Measurements from ENCODE around the gene CITED4. TPM values are rescaled to one million over a fixed set of nuclear protein-coding genes. Genes with fewer than 3 reads are reported as not detected.

Gene CITED4
- total RNA-seq, 5 donors from 2014 or later (not counting 1 experiment from before 2014, with no cell fraction given) = 23.4 to 37.0 (median 28.4) TPM

- ChIA-PET CTCF (no interaction called here), POLR2A (no interaction called here)
- H3K4me1 Mint-ChIP-seq = peaks cover 16 to 25% (median 23%) of the 10 kb centered on the region in 3 donors
- WGBS (ENCODE audit: insufficient coverage) = 74% methylated on average over 4 of the region's 4 CpGs
- DNase-seq (no peak), ATAC-seq (replicated peaks in 1 of 4) (no peak)
- H3K27me3 ChIP-seq (replicated peaks in 1 of 2; ENCODE audit: control insufficient read depth in 2 of 2, extremely low read depth in 1 of 2, insufficient read depth in 2 of 2, low read length in 1 of 2) = peaks cover 0 to 11% of the 10 kb centered on the region in 2 experiments
- H3K4me3 Mint-ChIP-seq = no peak overlapping the region
- H3K27ac Mint-ChIP-seq = no peak overlapping the region
- no peak overlapping the region for H3K4me3 ChIP-seq (ENCODE audit: control insufficient read depth in 1 of 2, extremely low read depth in 1 of 2, low read length in 1 of 2)
- H3K36me3 Mint-ChIP-seq = no peaks in the 10 kb centered on the region
- no peaks in the 10 kb centered on the region for H3K9me3 ChIP-seq
- no peak overlapping the region for H3K27ac ChIP-seq (ENCODE audit: low read length)
- H3K9me3 Mint-ChIP-seq = no peaks in the 10 kb centered on the region
- H3K4me1 ChIP-seq (ENCODE audit: control insufficient read depth in 1 of 2, extremely low read depth in 1 of 2, insufficient read depth in 2 of 2, low read length in 2 of 2) = peaks cover 13 to 18% of the 10 kb centered on the region in 2 experiments
- H3K27me3 Mint-ChIP-seq = no peaks in the 10 kb centered on the region
- no peaks in the 10 kb centered on the region for H3K36me3 ChIP-seq (ENCODE audit: control insufficient read depth in 2 of 2, extremely low read depth in 1 of 2, insufficient read depth in 1 of 2, low read length in 1 of 2)
These were observed 25.9 kb downstream of the CITED4 start for GRCh38 chr1:40836283-40836682.

- Mint-ChIP-seq H3K9me3 (no peaks in the 10 kb centered on the region), H3K27ac (no peak overlapping the region), H3K4me3 (no peak overlapping the region), H3K27me3 (no peaks in the 10 kb centered on the region), H3K36me3 (no peaks in the 10 kb centered on the region), H3K4me1 (peaks cover 4 to 13% (median 11%) of the 10 kb centered on the region in 3 donors)
- Histone ChIP-seq H3K4me1 (ENCODE audit: control insufficient read depth in 1 of 2, extremely low read depth in 1 of 2, insufficient read depth in 2 of 2, low read length in 2 of 2) (peaks cover 9 to 10% of the 10 kb centered on the region in 2 experiments), H3K27me3 (replicated peaks in 1 of 2; ENCODE audit: control insufficient read depth in 2 of 2, extremely low read depth in 1 of 2, insufficient read depth in 2 of 2, low read length in 1 of 2) (peaks cover 0 to 11% of the 10 kb centered on the region in 2 experiments), H3K4me3 (ENCODE audit: control insufficient read depth in 1 of 2, extremely low read depth in 1 of 2, low read length in 1 of 2) (no peak overlapping the region), H3K9me3 (no peaks in the 10 kb centered on the region), H3K36me3 (ENCODE audit: control insufficient read depth in 2 of 2, extremely low read depth in 1 of 2, insufficient read depth in 1 of 2, low read length in 1 of 2) (no peaks in the 10 kb centered on the region), H3K27ac (ENCODE audit: low read length) (no peak overlapping the region)
- ATAC-seq (replicated peaks in 1 of 4) (no peak), DNase-seq (no peak)
- CTCF ChIA-PET = no interaction called here
- POLR2A ChIA-PET = no interaction called here
- WGBS (ENCODE audit: insufficient coverage) = 89% methylated on average over 11 of the region's 11 CpGs
These were observed 27.1 kb downstream of the CITED4 start for GRCh38 chr1:40834968-40835545.

DNA sequence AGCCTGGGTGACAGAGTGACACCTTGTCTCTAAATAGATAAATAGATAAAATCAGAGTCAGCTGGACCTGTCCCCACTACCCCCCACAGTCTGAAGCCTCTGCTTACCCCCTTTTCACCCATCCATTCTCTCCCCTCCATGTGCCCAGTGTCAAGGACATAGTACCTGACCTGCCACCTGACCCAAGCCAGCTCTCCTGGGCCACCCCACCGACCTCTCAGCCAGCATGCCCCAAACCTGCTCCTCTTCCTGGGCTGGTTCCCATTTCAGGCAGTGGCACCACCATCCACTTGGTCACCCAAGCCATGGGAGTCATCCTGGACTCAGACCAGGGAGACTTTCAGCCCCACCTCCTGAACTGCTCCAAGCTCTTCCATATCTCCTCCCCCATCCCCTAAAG is 28.2 kb downstream of the CITED4 start:
- no peaks in the 10 kb centered on the region for H3K36me3 Mint-ChIP-seq
- ATAC-seq (replicated peaks in 1 of 4) = no peak
- Histone ChIP-seq H3K27ac (ENCODE audit: low read length) (no peak overlapping the region), H3K9me3 (no peaks in the 10 kb centered on the region), H3K4me3 (ENCODE audit: control insufficient read depth in 1 of 2, extremely low read depth in 1 of 2, low read length in 1 of 2) (no peak overlapping the region), H3K27me3 (replicated peaks in 1 of 2; ENCODE audit: control insufficient read depth in 2 of 2, extremely low read depth in 1 of 2, insufficient read depth in 2 of 2, low read length in 1 of 2) (peaks cover 0 to 7% of the 10 kb centered on the region in 2 experiments), H3K36me3 (ENCODE audit: control insufficient read depth in 2 of 2, extremely low read depth in 1 of 2, insufficient read depth in 1 of 2, low read length in 1 of 2) (no peaks in the 10 kb centered on the region), H3K4me1 (ENCODE audit: control insufficient read depth in 1 of 2, extremely low read depth in 1 of 2, insufficient read depth in 2 of 2, low read length in 2 of 2) (no peaks in the 10 kb centered on the region)
- POLR2A ChIA-PET = no interaction called here
- DNase-seq = no peak
- 71% methylated on average over 1 of the region's 1 CpG for WGBS (ENCODE audit: insufficient coverage)
- no peaks in the 10 kb centered on the region for H3K27me3 Mint-ChIP-seq
- CTCF ChIA-PET = interaction anchor here in 1 of 2 donors (0.6 kb wide), 1 partner anchor 926 kb away, joined by 5 read pairs; no protein-coding TSS in a partner anchor
- no peaks in the 10 kb centered on the region for H3K9me3 Mint-ChIP-seq
- no peak overlapping the region for H3K27ac Mint-ChIP-seq
- H3K4me1 Mint-ChIP-seq = peaks cover 0 to 2% (median 0%) of the 10 kb centered on the region in 3 donors
- H3K4me3 Mint-ChIP-seq = no peak overlapping the region

- H3K4me3 ChIP-seq (ENCODE audit: control insufficient read depth in 1 of 2, extremely low read depth in 1 of 2, low read length in 1 of 2) = no peak overlapping the region
- no peaks in the 10 kb centered on the region for H3K36me3 ChIP-seq (ENCODE audit: control insufficient read depth in 2 of 2, extremely low read depth in 1 of 2, insufficient read depth in 1 of 2, low read length in 1 of 2)
- ChIA-PET POLR2A (no interaction called here), CTCF (interaction anchor here in 1 of 2 donors (1.1 kb wide), 1 partner anchor 18 kb away, joined by 3 read pairs; no protein-coding TSS in a partner anchor)
- no peak for ATAC-seq (replicated peaks in 1 of 4)
- no peaks in the 10 kb centered on the region for H3K27me3 ChIP-seq (replicated peaks in 1 of 2; ENCODE audit: control insufficient read depth in 2 of 2, extremely low read depth in 1 of 2, insufficient read depth in 2 of 2, low read length in 1 of 2)
- peaks cover 3 to 7% (median 6%) of the 10 kb centered on the region in 3 donors for H3K4me1 Mint-ChIP-seq
- H3K27ac Mint-ChIP-seq = no peak overlapping the region
- H3K27me3 Mint-ChIP-seq = no peaks in the 10 kb centered on the region
- DNase-seq = no peak
- H3K4me3 Mint-ChIP-seq = no peak overlapping the region
- no peak overlapping the region for H3K27ac ChIP-seq (ENCODE audit: low read length)
- peaks cover 0 to under 1% of the 10 kb centered on the region in 2 experiments for H3K4me1 ChIP-seq (ENCODE audit: control insufficient read depth in 1 of 2, extremely low read depth in 1 of 2, insufficient read depth in 2 of 2, low read length in 2 of 2)
- no peaks in the 10 kb centered on the region for H3K36me3 Mint-ChIP-seq
- H3K9me3 Mint-ChIP-seq = no peaks in the 10 kb centered on the region
- H3K9me3 ChIP-seq = no peaks in the 10 kb centered on the region
- WGBS (ENCODE audit: insufficient coverage) = 91% methylated on average over 14 of the region's 22 CpGs
These were observed 31.0 kb downstream of the CITED4 start for GRCh38 chr1:40831001-40831732.

DNA sequence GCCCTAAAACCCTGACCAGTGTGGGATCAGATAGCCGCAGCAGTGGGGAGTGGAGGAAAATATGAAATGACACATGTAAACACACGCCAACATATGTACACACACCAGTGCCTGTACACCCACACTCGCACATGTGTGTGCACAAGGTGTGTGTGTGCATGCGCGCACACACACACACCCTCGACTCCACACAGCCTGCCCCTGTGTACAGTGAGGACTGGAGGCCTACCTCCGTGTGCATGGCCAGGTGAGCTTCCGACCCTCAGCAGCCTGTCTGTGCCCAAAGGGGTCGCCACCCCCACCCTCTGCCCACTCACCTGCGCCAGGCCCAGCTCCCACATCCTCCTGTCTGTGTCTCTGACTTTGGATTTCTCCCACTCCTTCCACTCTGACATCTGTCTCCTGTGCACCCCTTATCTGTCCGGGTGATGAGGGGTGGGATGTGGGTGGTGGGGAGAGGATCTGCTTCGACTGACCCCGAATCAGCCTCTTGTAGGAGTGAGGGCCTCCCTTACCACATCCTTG is 31.7 kb downstream of the CITED4 start:
- ChIA-PET CTCF (no interaction called here), POLR2A (no interaction called here)
- Mint-ChIP-seq H3K4me3 (no peak overlapping the region), H3K36me3 (no peaks in the 10 kb centered on the region), H3K4me1 (peaks cover 7 to 14% (median 13%) of the 10 kb centered on the region in 3 donors), H3K27ac (no peak overlapping the region), H3K27me3 (no peaks in the 10 kb centered on the region), H3K9me3 (no peaks in the 10 kb centered on the region)
- H3K27me3 ChIP-seq (replicated peaks in 1 of 2; ENCODE audit: control insufficient read depth in 2 of 2, extremely low read depth in 1 of 2, insufficient read depth in 2 of 2, low read length in 1 of 2) = no peaks in the 10 kb centered on the region
- H3K4me3 ChIP-seq (ENCODE audit: control insufficient read depth in 1 of 2, extremely low read depth in 1 of 2, low read length in 1 of 2) = no peak overlapping the region
- no peaks in the 10 kb centered on the region for H3K36me3 ChIP-seq (ENCODE audit: control insufficient read depth in 2 of 2, extremely low read depth in 1 of 2, insufficient read depth in 1 of 2, low read length in 1 of 2)
- ATAC-seq (replicated peaks in 1 of 4) (no peak), DNase-seq (no peak)
- H3K4me1 ChIP-seq (ENCODE audit: control insufficient read depth in 1 of 2, extremely low read depth in 1 of 2, insufficient read depth in 2 of 2, low read length in 2 of 2) = peaks cover 0 to 7% of the 10 kb centered on the region in 2 experiments
- H3K27ac ChIP-seq (ENCODE audit: low read length) = no peak overlapping the region
- no peaks in the 10 kb centered on the region for H3K9me3 ChIP-seq
- WGBS (ENCODE audit: insufficient coverage) = 66% methylated on average over 4 of the region's 13 CpGs

DNA sequence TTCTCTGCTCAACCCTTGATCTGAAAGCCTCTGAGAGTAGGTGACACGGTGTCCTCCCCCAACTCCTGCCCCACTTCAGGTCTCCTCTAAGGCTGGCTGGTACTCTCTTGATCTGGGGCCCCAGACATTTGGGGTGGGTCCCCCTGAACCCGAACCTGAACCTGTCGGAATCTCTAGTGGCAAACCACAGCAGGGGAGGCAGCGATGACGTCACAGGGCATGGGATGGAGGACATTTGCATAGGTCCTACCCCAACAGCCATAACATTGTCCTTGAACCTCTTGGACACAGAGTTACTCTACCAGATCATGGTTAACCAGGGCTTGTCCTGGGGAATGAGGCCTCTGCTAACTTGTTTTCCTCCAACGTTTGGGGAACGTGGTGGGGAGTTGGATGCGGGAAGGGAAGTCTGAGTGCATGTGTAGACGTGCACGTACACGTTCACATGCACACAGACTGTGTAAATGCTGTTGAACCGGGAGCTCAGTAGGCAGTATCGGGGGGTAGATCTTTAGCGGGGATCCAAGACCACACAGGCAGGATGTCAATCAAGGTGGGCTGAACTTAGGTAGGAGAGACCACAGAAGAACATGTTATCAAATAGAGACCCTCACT is 32.4 kb downstream of the CITED4 start:
- no peak overlapping the region for H3K27ac Mint-ChIP-seq
- H3K4me1 Mint-ChIP-seq = peaks cover 14 to 21% (median 20%) of the 10 kb centered on the region in 3 donors
- ATAC-seq (replicated peaks in 1 of 4) (no peak), DNase-seq (no peak)
- no peaks in the 10 kb centered on the region for H3K9me3 Mint-ChIP-seq
- H3K4me3 Mint-ChIP-seq = no peak overlapping the region
- H3K27ac ChIP-seq (ENCODE audit: low read length) = no peak overlapping the region
- no peaks in the 10 kb centered on the region for H3K36me3 Mint-ChIP-seq
- no peak overlapping the region for H3K4me3 ChIP-seq (ENCODE audit: control insufficient read depth in 1 of 2, extremely low read depth in 1 of 2, low read length in 1 of 2)
- WGBS (ENCODE audit: insufficient coverage) = 81% methylated on average over 8 of the region's 14 CpGs
- POLR2A ChIA-PET = no interaction called here
- CTCF ChIA-PET = no interaction called here
- H3K27me3 ChIP-seq (replicated peaks in 1 of 2; ENCODE audit: control insufficient read depth in 2 of 2, extremely low read depth in 1 of 2, insufficient read depth in 2 of 2, low read length in 1 of 2) = no peaks in the 10 kb centered on the region
- no peaks in the 10 kb centered on the region for H3K36me3 ChIP-seq (ENCODE audit: control insufficient read depth in 2 of 2, extremely low read depth in 1 of 2, insufficient read depth in 1 of 2, low read length in 1 of 2)
- H3K27me3 Mint-ChIP-seq = no peaks in the 10 kb centered on the region
- peaks cover 0 to 13% of the 10 kb centered on the region in 2 experiments for H3K4me1 ChIP-seq (ENCODE audit: control insufficient read depth in 1 of 2, extremely low read depth in 1 of 2, insufficient read depth in 2 of 2, low read length in 2 of 2)
- no peaks in the 10 kb centered on the region for H3K9me3 ChIP-seq

All from T-cell (primary cell).